Astrocyte (in vitro differentiated cells and primary cell): ENCODE results near the gene RAD54L.

Source experiments
- CTCF ChIP-seq: IDR thresholded peaks from 2 replicates; pipeline ENCODE4 v1.5.1; 2011; ENCODE audit warnings: low read depth, mild to moderate bottlenecking, inconsistent platforms, low read length, moderate library complexity; ENCODE audit not compliant: insufficient read depth
- EZH2 ChIP-seq: IDR thresholded peaks from 2 replicates; pipeline ENCODE4 v1.6.1; 2012; ENCODE audit warnings: mild to moderate bottlenecking, low read length, inconsistent platforms; ENCODE audit not compliant: insufficient read depth

- TF ChIP-seq CTCF (no peak), EZH2 (no peak)
Measured at GRCh38 chr1:46206399-46206798, 41.2 kb upstream of the RAD54L start.
